IPS-20b (cell line): ENCODE data around the gene CYP1A1.
"Not testable (repeated sequence)": the region's sequence is repeated elsewhere in the genome, so short reads cannot be mapped to it uniquely, and the experiment has no call there.

ENCODE experiments used
- H3K27ac ChIP-seq: one replicate; pipeline ENCODE4 v1.5.1; 2013; ENCODE audit warnings: low read length
- H3K27me3 ChIP-seq: 2 replicates; pipeline ENCODE4 v1.6.1; 2013; ENCODE audit warnings: mild to moderate bottlenecking, low read length, inconsistent platforms; ENCODE audit not compliant: insufficient read depth
- H3K36me3 ChIP-seq: 2 replicates; pipeline ENCODE4 v1.6.1; 2013; ENCODE audit warnings: low read depth, mild to moderate bottlenecking, inconsistent platforms, low read length, moderate library complexity; ENCODE audit not compliant: insufficient read depth
- H3K4me1 ChIP-seq: 2 replicates; pipeline ENCODE4 v1.6.1; 2013; ENCODE audit warnings: mild to moderate bottlenecking, control low read depth, inconsistent platforms, low read length, moderate library complexity; ENCODE audit not compliant: insufficient read depth
- H3K4me3 ChIP-seq: 2 replicates; pipeline ENCODE4 v1.5.1; 2013; ENCODE audit warnings: mild to moderate bottlenecking, low read length, inconsistent platforms
- H3K9ac ChIP-seq: 2 replicates; pipeline ENCODE4 v1.6.1; 2013; ENCODE audit warnings: low read depth, mild to moderate bottlenecking, inconsistent platforms, low read length, moderate library complexity
- H3K9me3 ChIP-seq: 2 replicates; pipeline ENCODE4 v1.6.1; 2013; ENCODE audit warnings: mild to moderate bottlenecking, low read depth, low read length, inconsistent platforms; ENCODE audit not compliant: insufficient read depth

CYP1A1 gene

GRCh38 chr15:74758736-74759135, 33.4 kb upstream of the CYP1A1 start:
- H3K36me3 ChIP-seq: no peaks in the 10 kb centered on the region

GRCh38 chr15:74754593-74755215, 29.4 kb upstream of the CYP1A1 start:
- Histone ChIP-seq H3K27ac (no peak overlapping the region), H3K4me3 (no peak overlapping the region), H3K9me3 (no peaks in the 10 kb centered on the region), H3K36me3 (no peaks in the 10 kb centered on the region), H3K4me1 (no peaks in the 10 kb centered on the region; the same call in 1 of the 2 replicates), H3K27me3 (peaks cover 11% of the 10 kb centered on the region), H3K9ac (no peak overlapping the region)

More at GRCh38 chr15:74758736-74759135, 33.4 kb upstream of the CYP1A1 start:
- Histone ChIP-seq H3K27me3 (no peaks in the 10 kb centered on the region), H3K9ac (no peak overlapping the region), H3K27ac (no peak overlapping the region), H3K4me3 (no peak overlapping the region), H3K4me1 (no peaks in the 10 kb centered on the region), H3K9me3 (no peaks in the 10 kb centered on the region)

GRCh38 chr15:74752531-74752930, 27.2 kb upstream of the CYP1A1 start:
- H3K27me3 ChIP-seq: peaks cover 11% of the 10 kb centered on the region
- H3K4me3 ChIP-seq: no peak overlapping the region
- H3K9ac ChIP-seq: no peak overlapping the region
- H3K27ac ChIP-seq: no peak overlapping the region
- no peaks in the 10 kb centered on the region for H3K9me3 ChIP-seq
- H3K36me3 ChIP-seq: no peaks in the 10 kb centered on the region
- H3K4me1 ChIP-seq: no peaks in the 10 kb centered on the region; the same call in 1 of the 2 replicates

GRCh38 chr15:74752011-74752410, 26.7 kb upstream of the CYP1A1 start:
- Histone ChIP-seq H3K9ac (no peak overlapping the region), H3K4me1 (no peaks in the 10 kb centered on the region; the same call in 1 of the 2 replicates), H3K9me3 (no peaks in the 10 kb centered on the region), H3K27me3 (peaks cover 11% of the 10 kb centered on the region), H3K4me3 (no peak overlapping the region), H3K36me3 (no peaks in the 10 kb centered on the region), H3K27ac (no peak overlapping the region)

GRCh38 chr15:74750751-74751150, 25.4 kb upstream of the CYP1A1 start:
- H3K36me3 ChIP-seq: no peaks in the 10 kb centered on the region
- peaks cover 11% of the 10 kb centered on the region for H3K27me3 ChIP-seq
- no peak overlapping the region for H3K27ac ChIP-seq

GRCh38 chr15:74749832-74750231, 24.5 kb upstream of the CYP1A1 start:
- no peaks in the 10 kb centered on the region for H3K9me3 ChIP-seq
- no peaks in the 10 kb centered on the region; the same call in 1 of the 2 replicates for H3K4me1 ChIP-seq
- H3K4me3 ChIP-seq: no peak overlapping the region
- H3K27ac ChIP-seq: no peak overlapping the region
- H3K36me3 ChIP-seq: no peaks in the 10 kb centered on the region
- H3K27me3 ChIP-seq: peaks cover 11% of the 10 kb centered on the region
- H3K9ac ChIP-seq: no peak overlapping the region

More at GRCh38 chr15:74750751-74751150, 25.4 kb upstream of the CYP1A1 start:
- H3K4me3 ChIP-seq: no peak overlapping the region
- no peaks in the 10 kb centered on the region for H3K9me3 ChIP-seq
- no peaks in the 10 kb centered on the region; the same call in 1 of the 2 replicates for H3K4me1 ChIP-seq
- H3K9ac ChIP-seq: no peak overlapping the region

- peaks cover 11% of the 10 kb centered on the region for H3K27me3 ChIP-seq
- H3K4me3 ChIP-seq: no peak within 1 kb of the TSS
- no peaks in the 10 kb centered on the region; the same call in 1 of the 2 replicates for H3K4me1 ChIP-seq
- no peaks in the 10 kb centered on the region for H3K36me3 ChIP-seq
- H3K27ac ChIP-seq: no peak within 1 kb of the TSS
- H3K9me3 ChIP-seq: no peaks in the 10 kb centered on the region
- no peak within 1 kb of the TSS for H3K9ac ChIP-seq
Observed at GRCh38 chr15:74748322-74748946, 23.1 kb upstream of the CYP1A1 start, which contains the start of gene CYP1A2. TSS of gene CYP1A2 (plus strand) at chr15:74748845. CDS start at chr15:74749739, 894 bp downstream.

GRCh38 chr15:74746389-74746788, 21.1 kb upstream of the CYP1A1 start:
- no peak overlapping the region for H3K9ac ChIP-seq
- no peaks in the 10 kb centered on the region for H3K36me3 ChIP-seq
- peaks cover 7% of the 10 kb centered on the region for H3K27me3 ChIP-seq
- H3K9me3 ChIP-seq: peaks cover 2% of the 10 kb centered on the region; the same call in 1 of the 2 replicates
- H3K4me1 ChIP-seq: no peaks in the 10 kb centered on the region; the same call in 1 of the 2 replicates
- H3K4me3 ChIP-seq: no peak overlapping the region
- no peak overlapping the region for H3K27ac ChIP-seq

- peaks cover 2% of the 10 kb centered on the region; the same call in 1 of the 2 replicates for H3K9me3 ChIP-seq
- H3K4me1 ChIP-seq: no peaks in the 10 kb centered on the region
- no peak overlapping the region for H3K9ac ChIP-seq
- H3K36me3 ChIP-seq: no peaks in the 10 kb centered on the region
- no peak overlapping the region for H3K4me3 ChIP-seq
- H3K27me3 ChIP-seq: no peaks in the 10 kb centered on the region
- H3K27ac ChIP-seq: no peak overlapping the region
Observed at GRCh38 chr15:74742422-74742821, 17.1 kb upstream of the CYP1A1 start.

GRCh38 chr15:74738239-74738638, 12.9 kb upstream of the CYP1A1 start:
- not testable (repeated sequence) for H3K9me3 ChIP-seq, H3K4me1 ChIP-seq, H3K27me3 ChIP-seq, H3K36me3 ChIP-seq, H3K9ac ChIP-seq, H3K27ac ChIP-seq, H3K4me3 ChIP-seq

- H3K9ac ChIP-seq: no peak overlapping the region
- peaks cover 23% of the 10 kb centered on the region for H3K27me3 ChIP-seq
- H3K4me1 ChIP-seq: no peaks in the 10 kb centered on the region
Observed at GRCh38 chr15:74735305-74735704, 10.0 kb upstream of the CYP1A1 start.

GRCh38 chr15:74733269-74733668, 7.9 kb upstream of the CYP1A1 start:
- no peaks in the 10 kb centered on the region for H3K36me3 ChIP-seq
- H3K4me3 ChIP-seq: no peak overlapping the region
- H3K9ac ChIP-seq: no peak overlapping the region
- H3K27ac ChIP-seq: no peak overlapping the region
- no peaks in the 10 kb centered on the region for H3K9me3 ChIP-seq
- peaks cover 24% of the 10 kb centered on the region for H3K27me3 ChIP-seq
- no peaks in the 10 kb centered on the region for H3K4me1 ChIP-seq

More at GRCh38 chr15:74735305-74735704, 10.0 kb upstream of the CYP1A1 start:
- H3K27ac ChIP-seq: no peak overlapping the region
- no peaks in the 10 kb centered on the region for H3K36me3 ChIP-seq
- no peak overlapping the region for H3K4me3 ChIP-seq
- H3K9me3 ChIP-seq: no peaks in the 10 kb centered on the region
